CD14-positive monocyte (primary cell): ENCODE data around the gene ASTN1. TPM values are rescaled to one million over a fixed set of nuclear protein-coding genes. Genes with fewer than 3 reads are reported as not detected.

Experiments
- DNase-seq, 3 donors: peaks; one replicate each; pipeline ENCODE4 v3.0.0-alpha.2; 2011 to 2022
- H2AFZ ChIP-seq: 2 replicates; pipeline ENCODE4 v1.6.0; 2012; ENCODE audit warnings: mild to moderate bottlenecking, low read depth, low read length, inconsistent platforms; ENCODE audit not compliant: insufficient read depth, poor library complexity, severe bottlenecking
- H3K27ac ChIP-seq, 2 donors: 1 replicate in 1 of 2; 2 replicates in 1 of 2; pipeline ENCODE4 v1.5.1; 2012 to 2013; ENCODE audit warnings: low read length in 2 of 2, control low read depth in 1 of 2, inconsistent platforms in 1 of 2, low read depth in 1 of 2, mild to moderate bottlenecking in 1 of 2
- H3K27me3 ChIP-seq, 2 donors: one replicate each; pipeline versions ENCODE4 v1.6.0 to v1.6.1; 2011 to 2013; ENCODE audit warnings: low read length in 2 of 2; ENCODE audit not compliant: control insufficient read depth in 2 of 2, insufficient read depth in 2 of 2
- H3K36me3 ChIP-seq, 2 donors: replicated peaks in 1 of 2; 1 replicate in 1 of 2; 2 replicates in 1 of 2; pipeline versions ENCODE4 v1.5.1 to v1.6.1; 2012 to 2013; ENCODE audit warnings: low read length in 2 of 2, control low read depth in 1 of 2, inconsistent platforms in 1 of 2, mild to moderate bottlenecking in 1 of 2; ENCODE audit not compliant: insufficient read depth in 2 of 2, control insufficient read depth in 1 of 2
- H3K4me1 ChIP-seq, 2 donors: 1 replicate in 1 of 2; 2 replicates in 1 of 2; pipeline versions ENCODE4 v1.5.1 to v1.6.1; 2012 to 2013; ENCODE audit warnings: low read length in 2 of 2, control low read depth in 1 of 2, inconsistent platforms in 1 of 2, mild to moderate bottlenecking in 1 of 2, moderate library complexity in 1 of 2; ENCODE audit not compliant: insufficient read depth in 2 of 2, control insufficient read depth in 1 of 2
- H3K4me2 ChIP-seq: replicated peaks from 2 replicates; pipeline ENCODE3; 2012; ENCODE audit warnings: low read length, moderate library complexity, mild to moderate bottlenecking; ENCODE audit not compliant: poor library complexity, severe bottlenecking; ENCODE audit errors: extremely low read depth
- H3K4me3 ChIP-seq, 3 experiments: fragments of 200-600 bp in 1 of 3; sonication (generic) in 1 of 3; replicated peaks in 1 of 3; 1 replicate in 2 of 3; 2 replicates in 1 of 3; pipeline ENCODE4 v1.5.1; 2011 to 2013; ENCODE audit warnings: low read length in 3 of 3, mild to moderate bottlenecking in 3 of 3, control low read depth in 2 of 3, low read depth in 2 of 3, inconsistent platforms in 1 of 3, moderate library complexity in 1 of 3
- H3K79me2 ChIP-seq: 2 replicates; pipeline ENCODE4 v1.6.0; 2012; ENCODE audit warnings: mild to moderate bottlenecking, control low read depth, inconsistent platforms, low read length, moderate library complexity; ENCODE audit not compliant: insufficient read depth
- H3K9ac ChIP-seq: 2 replicates; pipeline ENCODE4 v1.6.0; 2017; ENCODE audit warnings: low read length, mild to moderate bottlenecking; ENCODE audit not compliant: insufficient read depth, poor library complexity, severe bottlenecking
- H3K9me3 ChIP-seq, 2 donors: replicated peaks in 1 of 2; 1 replicate in 1 of 2; 2 replicates in 1 of 2; pipeline versions ENCODE4 v1.5.1 to v1.6.1; 2012 to 2013; ENCODE audit warnings: low read length in 2 of 2, control low read depth in 1 of 2; ENCODE audit not compliant: control insufficient read depth in 1 of 2, insufficient read depth in 1 of 2
- H4K20me1 ChIP-seq: 2 replicates; pipeline ENCODE4 v1.6.0; 2012; ENCODE audit warnings: mild to moderate bottlenecking, low read length, control low read depth, moderate library complexity; ENCODE audit not compliant: insufficient read depth
- H3K27ac Mint-ChIP-seq, 7 donors: one replicate each; pipeline ENCODE4 v1.8.0; 2020; ENCODE audit warnings: mild to moderate bottlenecking in 7 of 7, mixed read lengths in 7 of 7, moderate library complexity in 6 of 7, inconsistent platforms in 2 of 7
- H3K27me3 Mint-ChIP-seq, 3 donors: one replicate each; pipeline ENCODE4 v1.8.0; 2021 to 2022; ENCODE audit warnings: low read depth in 3 of 3, mild to moderate bottlenecking in 3 of 3, mixed read lengths in 3 of 3, moderate library complexity in 3 of 3, inconsistent platforms in 1 of 3
- H3K36me3 Mint-ChIP-seq, 2 donors: one replicate each; pipeline ENCODE4 v1.8.0; 2020; ENCODE audit warnings: mixed read lengths in 2 of 2, inconsistent platforms in 1 of 2, mild to moderate bottlenecking in 1 of 2
- H3K4me1 Mint-ChIP-seq: one replicate; pipeline ENCODE4 v1.8.0; 2020; ENCODE audit warnings: mild to moderate bottlenecking, mixed read lengths
- H3K4me3 Mint-ChIP-seq, 2 donors: one replicate each; pipeline ENCODE4 v1.8.0; 2020; ENCODE audit warnings: mild to moderate bottlenecking in 2 of 2, mixed read lengths in 2 of 2, moderate library complexity in 1 of 2
- H3K9me3 Mint-ChIP-seq, 7 donors: one replicate each; pipeline ENCODE4 v1.8.0; 2020 to 2022; ENCODE audit warnings: mixed read lengths in 7 of 7, mild to moderate bottlenecking in 6 of 7, moderate library complexity in 6 of 7, inconsistent platforms in 2 of 7
- WGBS: methylation state at CpG from one replicate; pipeline ENCODE4 v1.1.5; 2013; ENCODE audit warnings: missing lambda C conversion rate; ENCODE audit not compliant: insufficient coverage; 5-methylcytosine and 5-hydroxymethylcytosine counted together
- intact Hi-C, 2 donors: fragments of 100-400 bp; cut with micrococcal nuclease; formaldehyde crosslinking; loops; one replicate each; pipeline versions ENCODE4 v1.15.0 to v1.15.1; 2023
- polyA plus RNA-seq, 3 donors: library from polyadenylated mRNA; depleted of rRNA in 1 of 3; unstranded in 2 of 3; stranded (reverse) in 1 of 3; fragments of 300-500 nt in 2 of 3; fragments of >200 nt in 1 of 3; fragmentation: Illumina TruSeq in 2 of 3; gene quantifications; 1 replicate in 2 of 3; 2 replicates in 1 of 3; pipeline ENCODE4 v1.2.3, GENCODE V29; 2012 to 2021
- TF ChIP-seq, protein P1 (sequence below): fragments of 200-600 bp; IDR thresholded peaks from one replicate; pipeline ENCODE4 v1.8.0; 2022; ENCODE audit warnings: antibody characterized with exemption, mild to moderate bottlenecking

Gene ASTN1
- polyA plus RNA-seq, 3 donors, result not detected

GRCh38 chr1:177007437-177008161 is 156.9 kb downstream of the ASTN1 start:
- no peak overlapping the region for H3K27ac Mint-ChIP-seq
- no peak for DNase-seq
- no peaks in the 10 kb centered on the region for H3K36me3 Mint-ChIP-seq
- no peak overlapping the region for H3K4me3 Mint-ChIP-seq
- H3K36me3 ChIP-seq, result no peaks in the 10 kb centered on the region
- TF ChIP-seq, protein P1, sequence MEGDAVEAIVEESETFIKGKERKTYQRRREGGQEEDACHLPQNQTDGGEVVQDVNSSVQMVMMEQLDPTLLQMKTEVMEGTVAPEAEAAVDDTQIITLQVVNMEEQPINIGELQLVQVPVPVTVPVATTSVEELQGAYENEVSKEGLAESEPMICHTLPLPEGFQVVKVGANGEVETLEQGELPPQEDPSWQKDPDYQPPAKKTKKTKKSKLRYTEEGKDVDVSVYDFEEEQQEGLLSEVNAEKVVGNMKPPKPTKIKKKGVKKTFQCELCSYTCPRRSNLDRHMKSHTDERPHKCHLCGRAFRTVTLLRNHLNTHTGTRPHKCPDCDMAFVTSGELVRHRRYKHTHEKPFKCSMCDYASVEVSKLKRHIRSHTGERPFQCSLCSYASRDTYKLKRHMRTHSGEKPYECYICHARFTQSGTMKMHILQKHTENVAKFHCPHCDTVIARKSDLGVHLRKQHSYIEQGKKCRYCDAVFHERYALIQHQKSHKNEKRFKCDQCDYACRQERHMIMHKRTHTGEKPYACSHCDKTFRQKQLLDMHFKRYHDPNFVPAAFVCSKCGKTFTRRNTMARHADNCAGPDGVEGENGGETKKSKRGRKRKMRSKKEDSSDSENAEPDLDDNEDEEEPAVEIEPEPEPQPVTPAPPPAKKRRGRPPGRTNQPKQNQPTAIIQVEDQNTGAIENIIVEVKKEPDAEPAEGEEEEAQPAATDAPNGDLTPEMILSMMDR, result no peak
- no peaks in the 10 kb centered on the region for H3K4me1 ChIP-seq
- no peaks in the 10 kb centered on the region for H3K9me3 ChIP-seq
- peaks cover 0 to 4% (median 0%) of the 10 kb centered on the region in 3 donors for H3K27me3 Mint-ChIP-seq
- H3K9ac ChIP-seq, result no peak overlapping the region
- H4K20me1 ChIP-seq, result no peaks in the 10 kb centered on the region
- H3K4me1 Mint-ChIP-seq, result no peaks in the 10 kb centered on the region
- no peak overlapping the region for H3K27ac ChIP-seq
- H3K4me2 ChIP-seq, result no peak overlapping the region
- H3K27me3 ChIP-seq, result no peaks in the 10 kb centered on the region
- intact Hi-C loops, result no loop called here
- no peak overlapping the region for H3K4me3 ChIP-seq
- H2AFZ ChIP-seq, result no peak overlapping the region
- H3K9me3 Mint-ChIP-seq, result peaks cover 0 to 7% (median 0%) of the 10 kb centered on the region in 7 donors
- WGBS, result 57% methylated on average over 4 of the region's 8 CpGs
- H3K79me2 ChIP-seq, result no peaks in the 10 kb centered on the region

- H3K9me3 ChIP-seq, result no peaks in the 10 kb centered on the region
- H3K4me1 ChIP-seq, result no peaks in the 10 kb centered on the region
- intact Hi-C loops, result no loop called here
- H3K9ac ChIP-seq, result no peak overlapping the region
- Mint-ChIP-seq H3K27me3 (peaks cover 0 to 3% (median 0%) of the 10 kb centered on the region in 3 donors), H3K9me3 (peaks cover 0 to 7% (median 5%) of the 10 kb centered on the region in 7 donors), H3K4me3 (no peak overlapping the region), H3K4me1 (no peaks in the 10 kb centered on the region), H3K36me3 (no peaks in the 10 kb centered on the region), H3K27ac (no peak overlapping the region)
- H3K4me3 ChIP-seq, result no peak overlapping the region
- WGBS, result 54% methylated on average over 3 of the region's 5 CpGs
- TF ChIP-seq, protein P1, result no peak
- no peak overlapping the region for H2AFZ ChIP-seq
- no peak overlapping the region for H3K4me2 ChIP-seq
- H3K79me2 ChIP-seq, result no peaks in the 10 kb centered on the region
- H3K36me3 ChIP-seq, result no peaks in the 10 kb centered on the region
- H4K20me1 ChIP-seq, result no peaks in the 10 kb centered on the region
- H3K27ac ChIP-seq, result no peak overlapping the region
- DNase-seq, result no peak
- no peaks in the 10 kb centered on the region for H3K27me3 ChIP-seq
These were observed 161.6 kb downstream of the ASTN1 start for GRCh38 chr1:177002891-177003290.
